NCI-H1417 (cell line): ENCODE data around the gene CFAP221.

Experiments used
- DNase-seq, 3 experiments: peaks; one replicate each; lab custom pipeline; 2025; lab: John Stamatoyannopoulos, UW

CFAP221 gene

DNA sequence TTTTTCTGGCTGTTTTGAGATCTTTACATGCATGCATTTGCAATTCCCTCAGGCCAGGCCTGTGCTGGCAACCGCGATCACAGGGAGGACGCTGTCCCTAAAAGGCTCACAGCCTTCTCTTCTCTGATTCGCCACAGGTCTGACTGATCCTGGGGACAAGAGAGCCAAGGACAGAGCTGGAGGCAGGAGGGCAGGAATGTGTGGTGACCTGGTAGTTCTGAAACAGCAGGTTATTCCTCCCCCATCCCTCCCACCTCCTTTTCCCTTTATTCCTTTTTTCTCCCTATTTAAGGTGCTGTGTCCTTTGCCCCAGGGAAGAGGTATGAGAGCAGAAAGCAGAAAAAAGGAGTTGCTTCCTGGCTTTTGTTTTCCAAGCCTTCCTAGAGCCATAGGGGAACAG lies 156.6 kb downstream of the CFAP221 start:
- no peak for DNase-seq

GRCh38 chr2:119701352-119701751 lies 157.1 kb downstream of the CFAP221 start:
- DNase-seq = no peak

GRCh38 chr2:119702203-119702917 lies 158.1 kb downstream of the CFAP221 start:
- no peak for DNase-seq

DNA sequence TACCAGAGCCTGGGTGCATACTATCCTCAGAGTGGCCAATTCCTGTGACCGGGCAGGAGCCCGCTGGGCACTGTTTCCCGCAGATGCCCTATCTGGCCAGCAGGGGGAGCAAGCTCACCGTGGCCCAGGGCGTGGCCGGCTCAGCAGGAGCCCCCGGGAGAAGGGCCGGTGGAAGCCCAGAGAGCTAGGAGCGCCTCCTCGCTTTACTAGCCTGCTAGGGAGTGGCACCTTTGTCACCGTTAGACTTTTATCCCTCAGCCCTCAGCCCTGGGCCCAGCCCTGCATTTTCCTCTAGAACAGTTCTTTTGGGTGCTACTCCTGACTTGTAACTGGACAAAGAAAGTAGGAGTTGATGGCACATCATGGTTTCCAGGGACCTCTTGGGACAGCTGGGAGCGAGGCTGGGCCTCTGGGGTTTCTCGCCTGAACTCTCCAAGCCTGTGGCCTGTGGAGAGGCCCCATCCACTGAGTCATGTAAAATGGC lies 158.7 kb downstream of the CFAP221 start:
- DNase-seq = peak; percentile 37 to 64 (median 50)

DNA sequence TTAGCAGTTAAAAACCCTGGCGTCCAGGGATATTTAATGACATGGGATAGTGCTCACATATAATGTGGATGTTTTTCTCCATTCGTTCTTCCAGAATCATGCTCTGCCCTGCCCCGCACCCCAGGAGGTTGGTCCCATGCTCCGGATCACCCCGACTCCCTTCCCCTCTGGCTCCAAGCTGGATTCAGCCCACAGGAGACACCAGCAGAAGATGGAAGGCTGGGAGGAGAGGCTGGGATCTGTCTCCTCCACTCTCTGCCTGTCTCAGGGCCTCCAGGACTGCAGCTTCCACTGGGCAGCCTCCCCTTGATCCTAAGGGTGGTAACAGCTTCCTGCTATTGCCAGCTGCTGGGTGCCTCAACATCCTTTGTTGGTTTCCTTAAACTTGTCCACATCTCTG lies 159.3 kb downstream of the CFAP221 start:
- no peak for DNase-seq

DNA sequence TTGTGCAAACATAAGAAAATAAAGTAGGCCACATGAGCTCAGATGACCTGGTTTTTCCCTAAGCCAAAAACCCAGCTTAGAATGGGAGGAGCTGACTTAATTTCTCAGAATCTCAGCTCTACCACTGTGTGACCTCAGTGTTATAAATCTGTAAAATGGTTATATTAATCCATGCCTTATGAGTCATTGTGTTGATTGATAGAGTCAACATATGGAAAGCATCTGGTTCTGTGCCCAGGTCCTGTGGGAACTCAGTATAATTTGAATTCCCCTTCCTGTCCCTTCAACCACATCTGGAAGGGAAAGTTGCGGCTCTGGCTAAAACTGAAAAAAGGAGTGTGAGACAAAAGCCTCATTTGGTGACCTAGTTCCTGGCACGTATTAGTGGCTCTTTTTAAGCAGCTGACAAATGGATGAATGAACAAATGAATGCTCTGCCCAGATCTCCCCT lies 160.4 kb downstream of the CFAP221 start:
- no peak for DNase-seq

GRCh38 chr2:119706221-119706620 lies 162.0 kb downstream of the CFAP221 start:
- DNase-seq = no peak
